Activated naive CD4-positive, alpha-beta T cell treated with anti-CD3 and anti-CD28 coated beads for 36 hours (primary cell): ENCODE measurements around the gene SOAT1. TPM values are rescaled to one million over a fixed set of nuclear protein-coding genes. Genes with fewer than 3 reads are reported as not detected.
A peak's percentile ranks its signal among the peaks of the same experiment; 100 is the strongest.

Source experiments
- CTCF ChIA-PET: fragments of 350-600 bp; sonication (Branson Sonifier 250); formaldehyde crosslinking; loops from one replicate; lab custom pipeline; 2021; ENCODE audit warnings: antibody characterized with exemption; lab: Charles Lee
- DNase-seq: peaks from one replicate; pipeline ENCODE4 v3.0.0-alpha.2; 2020
- H3K27ac Mint-ChIP-seq: one replicate; pipeline ENCODE4 v1.8.0; 2021; ENCODE audit warnings: mild to moderate bottlenecking, mixed read lengths
- H3K27me3 Mint-ChIP-seq: one replicate; pipeline ENCODE4 v1.8.0; 2021; ENCODE audit warnings: low read depth, mixed read lengths
- H3K36me3 Mint-ChIP-seq: one replicate; pipeline ENCODE4 v1.8.0; 2021; ENCODE audit warnings: low read depth, mixed read lengths
- H3K4me1 Mint-ChIP-seq: one replicate; pipeline ENCODE4 v1.8.0; 2021; ENCODE audit warnings: low read depth, mixed read lengths
- H3K4me3 Mint-ChIP-seq: one replicate; pipeline ENCODE4 v1.8.0; 2021; ENCODE audit warnings: mild to moderate bottlenecking, moderate library complexity, mixed read lengths
- H3K9me3 Mint-ChIP-seq: one replicate; pipeline ENCODE4 v1.8.0; 2021; ENCODE audit warnings: mixed read lengths
- intact Hi-C: fragments of 100-400 bp; cut with micrococcal nuclease; formaldehyde crosslinking; loops from one replicate; pipeline ENCODE4 v1.15.1; 2023
- total RNA-seq, 2 experiments: library from RNA; stranded (reverse); gene quantifications; one replicate each; pipeline ENCODE4 v1.2.3, GENCODE V29; 2021

Gene SOAT1
- total RNA-seq, 2 experiments from 2014 or later, result 38.8 to 42.4 TPM

DNA sequence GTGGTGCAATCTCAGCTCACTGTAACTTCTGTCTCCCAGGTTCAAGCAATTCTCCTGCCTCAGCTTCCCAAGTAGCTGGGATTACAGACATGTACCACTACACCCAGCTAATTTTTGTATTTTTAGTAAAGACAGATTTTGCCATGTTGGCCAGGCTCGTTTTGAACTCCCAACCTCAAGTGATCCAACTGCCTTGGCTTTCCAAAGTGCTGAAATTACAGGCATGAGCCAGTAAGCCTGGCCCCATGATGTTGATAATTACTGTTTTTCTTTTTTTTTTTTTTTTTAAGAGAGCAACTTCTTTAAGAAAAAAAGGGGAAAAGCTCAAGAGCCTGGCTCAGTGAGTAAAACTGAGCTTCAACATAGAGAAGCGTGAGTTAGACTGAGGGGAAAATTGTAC, 9.6 kb upstream of the SOAT1 start:
- Mint-ChIP-seq H3K27ac (no peak overlapping the region), H3K4me1 (no peaks in the 10 kb centered on the region), H3K27me3 (no peaks in the 10 kb centered on the region), H3K9me3 (peaks cover 4% of the 10 kb centered on the region), H3K36me3 (no peaks in the 10 kb centered on the region), H3K4me3 (no peak overlapping the region)
- no peak for DNase-seq
- intact Hi-C loops, result no loop called here
- CTCF ChIA-PET, result interaction anchor here (0.7 kb wide), 1 partner anchor 11 kb away, joined by 3 read pairs; no protein-coding TSS in a partner anchor

DNA sequence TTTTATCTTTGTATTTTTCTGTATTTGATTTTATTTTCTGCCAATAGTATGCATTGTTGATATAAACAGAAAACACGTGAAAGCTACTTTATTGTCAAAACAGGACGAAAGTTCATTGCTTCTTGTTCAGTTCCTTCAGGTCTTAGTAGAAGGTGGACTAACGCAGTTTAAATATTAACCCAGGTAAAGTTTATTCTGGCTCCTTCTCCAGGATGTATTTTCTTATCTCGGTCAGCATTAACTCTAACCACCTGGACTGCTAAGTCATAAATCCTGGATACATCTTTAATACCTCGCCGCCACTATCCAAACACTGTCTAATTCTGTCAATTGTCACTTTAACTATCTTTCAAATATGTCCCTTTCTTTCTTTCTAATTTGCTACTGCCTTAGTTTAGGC, 5.7 kb upstream of the SOAT1 start:
- no peaks in the 10 kb centered on the region for H3K27me3 Mint-ChIP-seq
- no peak overlapping the region for H3K4me3 Mint-ChIP-seq
- no peak overlapping the region for H3K27ac Mint-ChIP-seq
- no peaks in the 10 kb centered on the region for H3K36me3 Mint-ChIP-seq
- peaks cover 5% of the 10 kb centered on the region for H3K4me1 Mint-ChIP-seq
- no peaks in the 10 kb centered on the region for H3K9me3 Mint-ChIP-seq
- intact Hi-C loops, result no loop called here
- DNase-seq, result no peak
- CTCF ChIA-PET, result no interaction called here

DNA sequence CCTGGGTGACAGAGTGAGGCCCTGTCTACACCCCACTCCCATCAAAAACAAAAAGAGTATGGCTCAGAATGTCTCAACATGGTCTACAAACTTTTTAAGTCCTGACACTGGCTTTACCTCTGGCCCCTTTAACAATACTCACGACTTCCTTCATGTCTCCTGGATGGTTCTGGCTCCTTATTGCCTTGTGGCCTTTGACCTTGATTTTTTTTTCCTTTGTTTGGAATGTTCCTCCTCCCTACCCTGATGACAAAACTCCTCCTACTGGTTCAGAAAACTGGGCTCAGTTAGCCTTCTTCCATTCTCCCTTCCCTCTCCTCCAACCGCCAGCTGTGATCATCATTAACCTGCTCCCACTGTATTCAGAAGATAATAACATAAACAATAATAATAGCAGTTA, 4.6 kb upstream of the SOAT1 start:
- DNase-seq, result no peak
- Mint-ChIP-seq H3K36me3 (no peaks in the 10 kb centered on the region), H3K4me3 (no peak overlapping the region), H3K27ac (no peak overlapping the region), H3K9me3 (no peaks in the 10 kb centered on the region), H3K27me3 (no peaks in the 10 kb centered on the region), H3K4me1 (peaks cover 9% of the 10 kb centered on the region)
- CTCF ChIA-PET, result no interaction called here
- intact Hi-C loops, result no loop called here

DNA sequence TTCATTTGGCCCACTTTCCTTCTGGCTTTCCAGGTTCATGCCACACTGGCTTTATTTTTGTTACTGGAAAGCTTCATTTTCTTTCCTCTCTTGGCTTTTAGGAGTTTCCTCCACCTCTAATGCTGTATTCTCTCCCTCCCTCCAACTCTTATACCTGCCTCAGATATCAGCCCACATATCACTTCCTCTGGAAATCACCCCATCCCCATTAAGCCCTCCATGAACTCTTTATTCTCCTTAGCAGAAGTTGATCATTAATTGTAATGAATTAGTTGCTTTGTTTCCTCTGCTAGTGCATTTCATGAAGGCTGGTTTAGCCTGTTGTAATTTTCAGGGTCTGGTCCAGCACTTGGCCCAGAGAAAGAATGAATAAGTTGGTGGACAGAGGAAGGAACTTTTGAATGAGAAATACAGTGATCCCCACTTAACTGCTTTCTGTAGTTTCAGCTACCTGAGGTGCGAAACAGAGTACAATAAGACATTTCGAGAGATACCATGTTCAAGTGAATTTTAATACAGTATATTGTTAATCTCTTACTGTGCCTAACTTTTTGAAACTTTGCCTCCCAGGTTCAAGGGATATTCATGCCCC, 1.7 kb downstream of the SOAT1 start:
- Mint-ChIP-seq H3K9me3 (no peaks in the 10 kb centered on the region), H3K27ac (peak overlapping the region; percentile 85), H3K4me3 (peak overlapping the region; percentile 93), H3K4me1 (peaks cover 57% of the 10 kb centered on the region), H3K36me3 (peaks cover 13% of the 10 kb centered on the region), H3K27me3 (no peaks in the 10 kb centered on the region)
- DNase-seq, result no peak
- intact Hi-C loops, result loop anchor here (2.0 kb wide), 3 partner anchors 258 to 660 kb away; partner anchors contain the start of genes CEP350 and TOR1AIP1
- CTCF ChIA-PET, result interaction anchor here (0.6 to 3.1 kb wide), 2 partner anchors 43 to 75 kb away, joined by 3 to 11 read pairs; no protein-coding TSS in a partner anchor

DNA sequence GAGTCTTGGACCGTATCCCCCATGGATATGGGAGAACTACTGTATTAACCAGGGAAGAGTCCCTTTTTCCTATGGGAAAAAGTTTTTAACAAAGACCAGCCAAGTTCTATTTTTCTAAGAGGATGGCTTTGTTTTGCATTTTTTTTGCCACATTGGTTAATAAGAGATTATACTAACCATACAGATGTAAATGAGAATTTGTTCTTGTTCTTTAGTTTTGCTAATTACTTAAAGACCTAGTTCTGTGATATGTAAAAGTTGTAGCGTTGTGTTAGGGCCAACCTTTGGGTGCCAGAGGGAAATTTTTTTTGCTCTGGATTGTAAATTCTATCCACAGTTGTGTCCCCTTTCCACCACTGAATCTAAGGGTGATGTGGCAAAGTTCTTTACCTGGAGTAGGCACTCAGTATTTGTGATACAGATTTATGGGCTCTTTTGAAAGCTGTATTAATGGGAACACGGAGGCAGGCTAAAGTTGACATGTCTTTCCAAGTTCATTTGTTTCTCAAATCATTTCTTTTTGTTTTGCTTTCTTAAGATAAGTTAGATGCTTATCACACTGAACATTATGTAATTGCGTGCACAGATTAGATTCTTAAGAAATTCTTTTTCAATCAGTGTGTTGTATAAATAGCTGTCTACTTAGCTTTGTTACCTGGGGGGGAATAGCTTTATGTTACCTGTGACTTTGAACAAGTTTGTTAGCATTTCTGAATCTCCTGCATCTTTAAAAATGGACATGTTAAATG, 2.9 kb downstream of the SOAT1 start:
- Mint-ChIP-seq H3K27ac (peak overlapping the region; percentile 11), H3K4me1 (peaks cover 66% of the 10 kb centered on the region), H3K9me3 (no peaks in the 10 kb centered on the region), H3K27me3 (no peaks in the 10 kb centered on the region), H3K4me3 (peak overlapping the region; percentile 14), H3K36me3 (peaks cover 13% of the 10 kb centered on the region)
- intact Hi-C loops, result no loop called here
- CTCF ChIA-PET, result interaction anchor here (0.8 to 1.3 kb wide), 4 partner anchors 73 to 184 kb away, joined by 3 to 5 read pairs (median 3); no protein-coding TSS in a partner anchor
- no peak for DNase-seq

DNA sequence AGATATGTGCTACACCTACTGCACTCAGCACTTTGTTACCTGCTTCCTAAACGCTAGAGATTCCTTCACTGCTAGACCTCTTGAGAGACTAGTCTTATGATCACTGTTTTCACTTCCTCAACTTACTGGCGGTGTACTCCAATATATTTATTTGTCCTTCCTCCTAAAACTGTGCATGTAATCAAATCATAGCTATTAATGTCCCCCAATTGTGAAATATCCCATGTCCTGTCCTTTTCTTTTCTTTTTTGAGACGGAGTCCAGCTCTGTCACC, 3.4 kb downstream of the SOAT1 start:
- Mint-ChIP-seq H3K9me3 (no peaks in the 10 kb centered on the region), H3K4me1 (peaks cover 70% of the 10 kb centered on the region), H3K4me3 (no peak overlapping the region), H3K27ac (peak overlapping the region; percentile 11), H3K27me3 (no peaks in the 10 kb centered on the region), H3K36me3 (peaks cover 16% of the 10 kb centered on the region)
- CTCF ChIA-PET, result interaction anchor here (0.8 to 1.3 kb wide), 4 partner anchors 73 to 185 kb away, joined by 3 to 5 read pairs (median 3); no protein-coding TSS in a partner anchor
- intact Hi-C loops, result no loop called here
- no peak for DNase-seq

DNA sequence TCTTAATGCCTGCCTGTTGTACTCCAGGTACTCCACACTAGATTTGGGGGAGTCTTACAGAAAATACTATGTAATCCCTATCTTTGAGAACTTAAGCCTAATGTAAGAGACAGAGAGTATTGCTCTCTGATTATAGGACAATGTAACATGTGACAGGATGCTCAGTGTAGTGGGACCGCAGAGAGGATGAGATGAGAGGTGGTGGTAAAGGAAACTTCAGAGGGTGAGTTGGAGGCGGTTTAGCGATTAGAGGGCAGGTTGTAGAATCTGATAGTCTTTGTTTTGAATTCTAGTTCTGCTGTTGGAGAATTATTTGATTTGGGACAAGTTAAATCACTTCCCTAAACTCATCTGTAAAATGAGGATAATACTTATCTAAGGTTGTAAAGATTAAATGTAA, 5.4 kb downstream of the SOAT1 start:
- intact Hi-C loops, result loop anchor here (1.0 kb wide), 1 partner anchor 265 kb away; no protein-coding TSS in a partner anchor
- Mint-ChIP-seq H3K36me3 (peaks cover 29% of the 10 kb centered on the region), H3K27ac (peak overlapping the region; percentile 78), H3K9me3 (no peaks in the 10 kb centered on the region), H3K27me3 (no peaks in the 10 kb centered on the region), H3K4me1 (peaks cover 74% of the 10 kb centered on the region), H3K4me3 (peak overlapping the region; percentile 57)
- CTCF ChIA-PET, result no interaction called here
- peak; percentile 77 for DNase-seq

DNA sequence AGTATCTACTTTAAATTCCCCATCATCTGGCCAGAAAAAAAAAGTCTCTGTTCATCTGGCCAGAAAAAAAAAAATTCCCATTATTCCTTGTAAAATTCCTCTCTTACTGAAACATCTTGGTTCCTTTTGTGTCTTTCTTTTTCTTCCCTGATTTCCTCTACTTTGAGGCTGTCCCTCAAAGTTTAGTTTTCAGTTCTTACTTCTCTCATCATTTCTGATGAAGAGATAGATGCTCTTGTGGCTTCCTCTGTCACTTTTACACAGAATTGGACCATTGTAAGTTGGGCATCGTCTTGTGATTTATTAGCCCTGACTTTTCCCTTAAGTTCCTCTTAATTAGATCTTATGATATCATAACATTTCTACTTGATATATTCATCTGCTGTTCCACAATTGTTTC, 6.5 kb downstream of the SOAT1 start:
- no peaks in the 10 kb centered on the region for H3K9me3 Mint-ChIP-seq
- peak overlapping the region; percentile 78 for H3K27ac Mint-ChIP-seq
- peaks cover 35% of the 10 kb centered on the region for H3K36me3 Mint-ChIP-seq
- CTCF ChIA-PET, result no interaction called here
- no peak for DNase-seq
- no peaks in the 10 kb centered on the region for H3K27me3 Mint-ChIP-seq
- intact Hi-C loops, result no loop called here
- peak overlapping the region; percentile 10 for H3K4me3 Mint-ChIP-seq
- peaks cover 77% of the 10 kb centered on the region for H3K4me1 Mint-ChIP-seq

DNA sequence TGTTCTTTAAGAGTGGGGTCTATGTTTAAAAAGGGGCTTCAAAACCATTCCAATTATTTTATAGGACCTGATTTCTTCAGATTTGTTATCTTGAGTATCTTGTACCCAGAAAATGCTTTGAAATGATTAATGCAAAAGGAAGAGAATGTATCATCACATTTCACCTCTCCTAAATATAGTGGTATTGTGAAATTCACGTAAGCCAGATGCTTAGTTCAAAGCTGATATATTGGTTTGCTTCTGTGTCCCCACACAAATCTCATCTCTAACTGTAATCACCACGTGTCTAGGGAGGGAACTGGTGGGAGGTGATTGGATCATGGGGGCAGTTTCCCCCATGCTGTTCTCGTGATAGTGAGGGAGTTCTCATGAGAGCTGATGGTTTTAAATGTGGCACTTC, 8.5 kb downstream of the SOAT1 start:
- DNase-seq, result no peak
- H3K4me1 Mint-ChIP-seq, result peaks cover 71% of the 10 kb centered on the region
- peaks cover 45% of the 10 kb centered on the region for H3K36me3 Mint-ChIP-seq
- no peaks in the 10 kb centered on the region for H3K9me3 Mint-ChIP-seq
- no peaks in the 10 kb centered on the region for H3K27me3 Mint-ChIP-seq
- H3K4me3 Mint-ChIP-seq, result no peak overlapping the region
- intact Hi-C loops, result no loop called here
- no peak overlapping the region for H3K27ac Mint-ChIP-seq
- CTCF ChIA-PET, result interaction anchor here (0.7 kb wide), 1 partner anchor 183 kb away, joined by 4 read pairs; no protein-coding TSS in a partner anchor

DNA sequence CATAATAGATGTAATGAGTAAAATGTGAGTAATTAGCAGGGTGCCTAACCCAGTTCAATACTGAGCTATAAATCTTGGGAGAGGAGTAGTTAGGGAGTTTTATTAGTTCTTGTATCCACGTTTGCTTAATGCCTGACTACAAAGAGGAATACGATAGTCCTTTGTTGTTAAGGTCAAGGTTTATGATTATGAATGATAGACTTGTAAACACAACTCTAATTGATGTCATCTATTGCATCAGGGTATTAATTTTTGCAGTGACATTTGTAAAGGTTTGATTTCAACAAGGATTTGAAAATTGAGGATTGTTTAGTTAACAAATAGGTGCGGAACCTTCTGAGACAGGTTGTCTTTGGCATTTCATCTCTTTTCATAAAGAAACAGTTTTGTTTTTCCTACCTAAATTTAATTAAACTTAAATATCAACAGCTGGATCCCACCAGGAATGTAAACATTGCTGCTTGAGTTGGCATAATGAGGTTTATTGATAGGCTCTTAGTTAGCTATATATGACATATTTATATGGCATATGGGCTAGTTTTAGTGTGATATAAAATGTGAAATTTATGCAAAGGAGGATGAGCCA, 9.7 kb downstream of the SOAT1 start:
- CTCF ChIA-PET, result interaction anchor here (0.9 kb wide), 1 partner anchor 11 kb away, joined by 4 read pairs; no protein-coding TSS in a partner anchor
- Mint-ChIP-seq H3K36me3 (peaks cover 49% of the 10 kb centered on the region), H3K4me3 (no peak overlapping the region), H3K27ac (no peak overlapping the region), H3K27me3 (no peaks in the 10 kb centered on the region), H3K4me1 (peaks cover 64% of the 10 kb centered on the region), H3K9me3 (no peaks in the 10 kb centered on the region)
- intact Hi-C loops, result no loop called here
- no peak for DNase-seq

DNA sequence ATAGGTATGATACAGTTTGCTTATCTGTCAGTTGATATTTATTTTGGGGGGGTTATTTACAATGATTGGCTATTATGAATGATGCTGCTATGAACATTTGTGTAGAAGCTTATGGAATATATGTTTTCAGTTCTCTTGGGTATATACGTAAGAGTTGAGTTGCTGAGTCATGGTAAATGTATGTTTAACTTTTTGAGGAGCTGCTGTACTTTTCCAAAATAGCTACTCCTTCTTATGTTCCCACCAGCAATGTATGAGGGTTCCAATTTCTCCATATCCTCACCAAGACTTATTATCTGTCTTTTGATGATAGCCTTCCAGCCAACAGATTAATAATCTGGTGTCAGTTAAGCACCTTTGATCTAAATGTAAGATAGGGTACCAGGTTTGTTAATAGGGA, 11.9 kb downstream of the SOAT1 start:
- intact Hi-C loops, result no loop called here
- Mint-ChIP-seq H3K4me1 (peaks cover 50% of the 10 kb centered on the region), H3K9me3 (no peaks in the 10 kb centered on the region), H3K27ac (no peak overlapping the region), H3K4me3 (no peak overlapping the region), H3K27me3 (no peaks in the 10 kb centered on the region), H3K36me3 (peaks cover 49% of the 10 kb centered on the region)
- CTCF ChIA-PET, result interaction anchor here (1.2 kb wide), 2 partner anchors 11 to 62 kb away, joined by 3 read pairs; no protein-coding TSS in a partner anchor
- DNase-seq, result no peak

DNA sequence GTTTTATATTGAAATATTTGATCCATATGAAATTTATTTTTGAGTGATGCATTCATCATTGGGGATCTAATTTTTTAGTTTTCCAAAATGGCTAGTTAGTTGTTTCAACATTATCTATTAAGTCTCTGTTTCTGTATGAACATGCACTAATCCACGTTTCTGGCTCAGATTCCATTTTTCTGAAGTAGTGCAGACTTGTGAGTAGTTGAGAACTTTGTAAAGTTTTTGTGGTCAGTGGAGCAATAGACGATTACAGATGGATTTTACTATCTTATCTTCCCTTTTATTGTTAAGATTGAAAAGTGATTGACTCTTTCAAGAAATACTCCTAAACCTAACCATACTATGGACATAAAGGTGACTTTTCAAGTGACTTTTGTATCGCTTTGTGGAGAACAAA, 16.7 kb downstream of the SOAT1 start:
- DNase-seq, result no peak
- CTCF ChIA-PET, result no interaction called here
- intact Hi-C loops, result no loop called here
- Mint-ChIP-seq H3K4me1 (peaks cover 40% of the 10 kb centered on the region), H3K9me3 (no peaks in the 10 kb centered on the region), H3K27me3 (no peaks in the 10 kb centered on the region), H3K27ac (no peak overlapping the region), H3K36me3 (peaks cover 43% of the 10 kb centered on the region), H3K4me3 (no peak overlapping the region)
